HCT116 (cell line): ENCODE results near the gene CEP131. TPM values are rescaled to one million over a fixed set of nuclear protein-coding genes. Genes with fewer than 3 reads are reported as not detected.

Source experiments
- ATAC-seq: fragments of 200-7000 bp; cut with Tn5 transposase; 2 replicates; pipeline ENCODE4 v1.9.1; 2020; ENCODE audit warnings: mild to moderate bottlenecking, moderate library complexity
- BruUV-seq: library from RNA; stranded (reverse); fragments of 400-500 nt; replicated peaks from 2 replicates; lab custom pipeline; 2021; lab: Mats Ljungman, UMichigan
- CTCF ChIA-PET: fragments of 300-600 bp; sonication (Branson Sonifier 250); formaldehyde crosslinking; loops from one replicate; lab custom pipeline; 2021; ENCODE audit warnings: antibody characterized with exemption; lab: Charles Lee
- POLR2A ChIA-PET: fragments of 300-600, 350-600 bp; sonication (Branson Sonifier 250); formaldehyde crosslinking; loops from one replicate; lab custom pipeline; 2021; ENCODE audit warnings: antibody characterized with exemption; lab: Charles Lee
- RAD21 ChIA-PET, 2 experiments: fragments of 300-600 bp; sonication (Branson Sonifier 250); formaldehyde crosslinking; loops; one replicate each; lab custom pipeline; 2023; ENCODE audit warnings: low total read pairs in 2 of 2; ENCODE audit not compliant: uncharacterized antibody in 2 of 2, unreplicated experiment in 2 of 2, low non-redundant PET in 1 of 2; lab: Charles Lee
- DNase-seq: peaks from one replicate; pipeline ENCODE4 v3.0.0-alpha.2; 2010; ENCODE audit warnings: low read depth, low spot score
- H2AFZ ChIP-seq: fragments of 200-600 bp; shearing (Covaris generic), sonication (generic); 2 replicates; pipeline ENCODE4 v1.6.1; 2017; ENCODE audit warnings: low read depth, mixed run types, mixed read lengths, antibody characterized with exemption, low read length; ENCODE audit not compliant: poor library complexity, severe bottlenecking
- H3K27ac ChIP-seq: 2 replicates; pipeline ENCODE4 v1.5.1; 2012; ENCODE audit warnings: low read depth, low read length
- H3K27me3 ChIP-seq: fragments of 200-600 bp; sonication (generic); 2 replicates; pipeline ENCODE4 v1.6.1; 2016; ENCODE audit warnings: mixed run types, low read length, mixed read lengths; ENCODE audit not compliant: insufficient read depth
- H3K36me3 ChIP-seq, 2 experiments: fragments of 200-500 bp in 1 of 2; fragments of 200-600 bp in 1 of 2; sonication (Bioruptor generic) in 1 of 2; sonication (generic) in 1 of 2; 2 replicates each; pipeline versions ENCODE4 v1.5.1 to v1.6.1; 2014 to 2016; ENCODE audit warnings: low read length in 2 of 2, inconsistent platforms in 1 of 2, mixed read lengths in 1 of 2, mixed run types in 1 of 2; ENCODE audit not compliant: insufficient read depth in 2 of 2, control insufficient read depth in 1 of 2
- H3K4me1 ChIP-seq, 2 experiments: fragments of 200-600 bp in 1 of 2; sonication (generic) in 1 of 2; 2 replicates each; pipeline versions ENCODE4 v1.5.1 to v1.6.1; 2012 to 2017; ENCODE audit warnings: low read length in 2 of 2, inconsistent platforms in 1 of 2, mild to moderate bottlenecking in 1 of 2, mixed read lengths in 1 of 2, mixed run types in 1 of 2, moderate library complexity in 1 of 2; ENCODE audit not compliant: insufficient read depth in 2 of 2, control insufficient read depth in 1 of 2
- H3K4me2 ChIP-seq: fragments of 200-600 bp; sonication (generic); 2 replicates; pipeline ENCODE4 v1.6.1; 2017; ENCODE audit warnings: mixed run types, low read length, mixed read lengths
- H3K4me3 ChIP-seq, 2 experiments: fragments of 200-600 bp in 1 of 2; sonication (generic) in 1 of 2; replicated peaks in 1 of 2; 2 replicates each; pipeline ENCODE4 v1.5.1; 2011 to 2016; ENCODE audit warnings: low read length in 2 of 2, control low read depth in 1 of 2, low read depth in 1 of 2, mild to moderate bottlenecking in 1 of 2, mixed read lengths in 1 of 2, mixed run types in 1 of 2
- H3K79me2 ChIP-seq: fragments of 200-600 bp; sonication (generic); 2 replicates; pipeline ENCODE4 v1.6.1; 2017; ENCODE audit warnings: mild to moderate bottlenecking, mixed run types, low read length, moderate library complexity, mixed read lengths; ENCODE audit not compliant: insufficient read depth
- H3K9ac ChIP-seq: fragments of 200-600 bp; sonication (generic); 2 replicates; pipeline ENCODE4 v1.6.1; 2016; ENCODE audit warnings: low read length, mixed read lengths
- H3K9me2 ChIP-seq: fragments of 200-600 bp; sonication (generic), shearing (Covaris generic); 2 replicates; pipeline ENCODE4 v1.6.1; 2017; ENCODE audit warnings: mixed run types, mild to moderate bottlenecking, moderate library complexity; ENCODE audit not compliant: insufficient read depth
- H3K9me3 ChIP-seq, 2 experiments: fragments of 200-500 bp in 1 of 2; fragments of 200-600 bp in 1 of 2; sonication (Bioruptor generic) in 1 of 2; sonication (generic) in 1 of 2; 2 replicates each; pipeline ENCODE4 v1.6.1; 2014 to 2017; ENCODE audit warnings: low read length in 2 of 2, mixed read lengths in 2 of 2, inconsistent platforms in 1 of 2, low read depth in 1 of 2, mild to moderate bottlenecking in 1 of 2, mixed run types in 1 of 2, moderate library complexity in 1 of 2; ENCODE audit not compliant: control insufficient read depth in 1 of 2, insufficient read depth in 1 of 2
- H4K20me1 ChIP-seq: fragments of 200-600 bp; sonication (generic), shearing (Covaris generic); 2 replicates; pipeline ENCODE4 v1.6.1; 2017; ENCODE audit warnings: mixed run types, mild to moderate bottlenecking, moderate library complexity; ENCODE audit not compliant: insufficient read depth
- CEBPB ChIP-seq: IDR thresholded peaks from 2 replicates; pipeline ENCODE4 v1.6.1; 2012; ENCODE audit warnings: low read depth
- EGR1 ChIP-seq: IDR thresholded peaks from 2 replicates; pipeline ENCODE4 v1.6.1; 2012; ENCODE audit warnings: low read depth
- EZH2 ChIP-seq: fragments of 200-600 bp; sonication (generic); IDR thresholded peaks from 2 replicates; pipeline ENCODE4 v1.6.1; 2017; ENCODE audit warnings: antibody characterized with exemption, mixed run types
- EZH2phosphoT487 ChIP-seq: fragments of 200-600 bp; IDR thresholded peaks from 2 replicates; pipeline ENCODE4 v1.6.1; 2018; ENCODE audit warnings: antibody characterized with exemption, borderline replicate concordance
- FOSL1 ChIP-seq: IDR thresholded peaks from 2 replicates; pipeline ENCODE4 v1.6.1; 2012; ENCODE audit warnings: low read depth
- JUND ChIP-seq: IDR thresholded peaks from 2 replicates; pipeline ENCODE4 v1.6.1; 2012
- MAX ChIP-seq: IDR thresholded peaks from 2 replicates; pipeline ENCODE4 v1.6.1; 2012
- POLR2A ChIP-seq: IDR thresholded peaks from 2 replicates; pipeline ENCODE4 v1.7.0; 2011; ENCODE audit warnings: borderline replicate concordance; ENCODE audit not compliant: insufficient read depth, insufficient read length; ENCODE audit errors: extremely low read depth
- POLR2AphosphoS5 ChIP-seq: IDR thresholded peaks from 2 replicates; pipeline ENCODE4 v1.6.1; 2011; ENCODE audit warnings: mild to moderate bottlenecking, low read depth, low read length, moderate library complexity
- RAD21 ChIP-seq: IDR thresholded peaks from 2 replicates; pipeline ENCODE4 v1.6.1; 2012; ENCODE audit warnings: low read depth, mild to moderate bottlenecking
- REST ChIP-seq: IDR thresholded peaks from 2 replicates; pipeline ENCODE4 v1.6.1; 2012; ENCODE audit warnings: low read depth
- SIN3A ChIP-seq: IDR thresholded peaks from 2 replicates; pipeline ENCODE4 v1.6.1; 2012; ENCODE audit warnings: low read depth
- SP1 ChIP-seq: IDR thresholded peaks from 2 replicates; pipeline ENCODE4 v1.6.1; 2012; ENCODE audit warnings: low read depth
- SRF ChIP-seq: IDR thresholded peaks from 2 replicates; pipeline ENCODE4 v1.6.1; 2012; ENCODE audit warnings: low read depth
- TCF7L2 ChIP-seq: IDR thresholded peaks from 2 replicates; pipeline ENCODE4 v1.7.0; 2011; ENCODE audit warnings: borderline replicate concordance, inconsistent platforms; ENCODE audit not compliant: insufficient read depth, insufficient read length; ENCODE audit errors: extremely low read depth
- YY1 ChIP-seq: IDR thresholded peaks from 2 replicates; pipeline ENCODE4 v1.6.1; 2011; ENCODE audit warnings: low read length, low read depth, moderate library complexity, mild to moderate bottlenecking; ENCODE audit not compliant: insufficient replicate concordance; ENCODE audit errors: extremely low read depth
- ZFX ChIP-seq: fragments of 450-650 bp; IDR thresholded peaks from 2 replicates; pipeline ENCODE4 v1.6.1; 2017
- ZNF274 ChIP-seq: fragments of 200-500 bp; sonication (Bioruptor generic); IDR thresholded peaks from 2 replicates; pipeline ENCODE4 v1.6.1; 2014; ENCODE audit warnings: mild to moderate bottlenecking, low read depth, low read length, inconsistent platforms
- intact Hi-C: fragments of 100-400 bp; cut with micrococcal nuclease; formaldehyde crosslinking; loops from 2 replicates; pipeline ENCODE4 v1.10.0; 2022
- total RNA-seq: library from RNA; stranded (reverse); gene quantifications from one replicate; pipeline ENCODE4 v1.2.1, GENCODE V29; 2021; ENCODE audit not compliant: unreplicated experiment
- TF ChIP-seq, protein P1 (sequence below): IDR thresholded peaks from 2 replicates; pipeline ENCODE4 v1.6.1; 2012

Gene CEP131
- total RNA-seq, 1 experiment from 2014 or later = 30.2 TPM

DNA sequence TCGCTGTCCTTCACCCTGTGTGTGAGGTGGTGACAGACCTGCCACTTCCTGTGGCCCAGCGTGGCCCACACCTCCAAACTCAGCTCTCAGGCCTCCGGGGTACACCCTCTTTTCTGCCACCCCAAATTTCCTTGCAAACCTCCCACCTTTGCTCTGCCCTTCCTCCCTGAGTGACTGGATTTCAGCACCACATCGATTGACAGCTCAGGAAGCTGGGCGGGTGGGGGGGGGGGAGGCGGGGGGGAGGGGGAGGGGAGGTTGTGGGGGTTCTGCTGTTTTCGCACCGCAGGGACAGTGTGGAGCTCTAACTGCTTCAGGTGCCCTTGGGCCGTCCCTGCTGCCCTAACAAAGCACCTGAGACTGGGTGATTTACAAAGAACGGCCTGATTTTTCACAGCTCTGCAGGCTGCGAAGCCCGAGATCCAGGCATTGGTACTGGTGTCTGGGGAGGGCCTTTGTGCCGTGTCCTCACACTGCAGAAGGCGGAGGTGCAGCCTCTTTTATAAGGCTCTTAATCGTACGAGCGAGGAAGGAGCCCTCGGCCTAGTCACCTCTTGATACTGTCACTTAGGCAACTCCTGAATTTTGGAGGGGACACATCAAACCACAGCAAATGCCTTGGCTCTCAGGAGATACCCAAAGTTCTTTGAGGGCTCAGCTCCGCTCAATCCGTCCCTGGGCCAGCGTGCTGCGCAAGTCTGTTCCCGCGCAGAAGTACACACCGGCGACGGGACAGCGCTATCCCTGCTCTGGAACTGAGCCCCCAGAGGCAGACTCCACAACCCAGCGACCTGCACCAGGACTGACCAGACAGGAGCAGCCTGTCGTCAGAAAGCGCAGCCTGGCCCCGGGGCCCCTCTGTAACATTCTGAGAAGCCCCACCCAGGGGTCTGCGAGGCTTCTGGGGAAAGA lies 19.9 kb upstream of the CEP131 start:
- Histone ChIP-seq H3K9ac (no peak overlapping the region), H3K4me3 (no peak overlapping the region), H3K9me2 (no peaks in the 10 kb centered on the region), H3K4me1 (peaks cover 11 to 30% of the 10 kb centered on the region in 2 experiments; a peak in 3 of 4 replicates), H2AFZ (no peak overlapping the region), H3K27ac (no peak overlapping the region), H3K79me2 (peaks cover 45% of the 10 kb centered on the region), H3K4me2 (no peak overlapping the region), H3K27me3 (no peaks in the 10 kb centered on the region), H3K9me3 (no peaks in the 10 kb centered on the region), H4K20me1 (no peaks in the 10 kb centered on the region), H3K36me3 (peaks cover 2 to 10% of the 10 kb centered on the region in 2 experiments; a peak in 1 of 4 replicates)
- DNase-seq = no peak
- ChIA-PET CTCF (interaction anchor here (1.3 kb wide), 1 partner anchor 100 kb away, joined by 4 read pairs; no protein-coding TSS in a partner anchor), POLR2A (interaction anchor here (0.7 kb wide), 1 partner anchor 9 kb away, joined by 5 read pairs; no protein-coding TSS in a partner anchor), RAD21 (interaction anchor here (0.6 to 0.8 kb wide), 2 partner anchors 98 to 100 kb away, joined by 4 to 8 read pairs; no protein-coding TSS in a partner anchor)
- intact Hi-C loops = no loop called here
- no peak for ATAC-seq
- BruUV-seq = TSS peak; percentile 16
- no peak for TF ChIP-seq TCF7L2
- no peak for TF ChIP-seq SIN3A
- TF ChIP-seq EZH2phosphoT487 = no peak
- no peak for TF ChIP-seq YY1
- no peak for TF ChIP-seq MAX
- TF ChIP-seq ZFX = no peak
- TF ChIP-seq REST = no peak
- TF ChIP-seq RAD21 = no peak
- no peak for TF ChIP-seq JUND
- no peak for TF ChIP-seq POLR2A
- no peak for TF ChIP-seq EZH2
- TF ChIP-seq POLR2AphosphoS5 = no peak; the same call in 1 of the 2 replicates
- TF ChIP-seq EGR1 = no peak
- no peak for TF ChIP-seq SP1
- TF ChIP-seq CEBPB = no peak
- TF ChIP-seq, protein P1, sequence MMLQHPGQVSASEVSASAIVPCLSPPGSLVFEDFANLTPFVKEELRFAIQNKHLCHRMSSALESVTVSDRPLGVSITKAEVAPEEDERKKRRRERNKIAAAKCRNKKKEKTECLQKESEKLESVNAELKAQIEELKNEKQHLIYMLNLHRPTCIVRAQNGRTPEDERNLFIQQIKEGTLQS = no peak
- TF ChIP-seq ZNF274 = no peak
- no peak for TF ChIP-seq FOSL1
- TF ChIP-seq SRF = no peak
